Psoas muscle (tissue), 8 donors: ENCODE results near the gene FZD10. TPM values are rescaled to one million over a fixed set of nuclear protein-coding genes. Genes with fewer than 3 reads are reported as not detected.
A peak's percentile ranks its signal among the peaks of the same experiment; 100 is the strongest.

Source experiments
- ATAC-seq, 4 donors: fragments of 200-7000 bp; cut with Tn5 transposase; one replicate each; pipeline ENCODE4 v1.9.1; 2020; ENCODE audit warnings: moderate library complexity in 3 of 4, mild to moderate bottlenecking in 2 of 4
- DNase-seq, 2 donors: peaks; one replicate each; pipeline ENCODE4 v3.0.0-alpha.2; 2020
- H3K27ac ChIP-seq: fragments of 200-600 bp; one replicate; pipeline ENCODE4 v1.8.0; 2022
- H3K27me3 ChIP-seq, 3 donors: fragments of 200-600 bp in 1 of 3; one replicate each; pipeline versions ENCODE4 v1.6.1 to v1.8.0; 2013 to 2022; ENCODE audit warnings: low read length in 2 of 3, mild to moderate bottlenecking in 2 of 3, moderate library complexity in 1 of 3; ENCODE audit not compliant: insufficient read depth in 3 of 3
- H3K36me3 ChIP-seq, 2 donors: fragments of 200-600 bp in 1 of 2; one replicate each; pipeline versions ENCODE4 v1.6.1 to v1.8.0; 2013 to 2022; ENCODE audit warnings: low read depth in 1 of 2, mild to moderate bottlenecking in 1 of 2, moderate library complexity in 1 of 2; ENCODE audit not compliant: insufficient read depth in 1 of 2
- H3K4me1 ChIP-seq: fragments of 200-600 bp; one replicate; pipeline ENCODE4 v1.8.0; 2022
- H3K4me3 ChIP-seq: fragments of 200-600 bp; one replicate; pipeline ENCODE4 v1.8.0; 2022; ENCODE audit warnings: mild to moderate bottlenecking
- H3K9me3 ChIP-seq: fragments of 200-600 bp; one replicate; pipeline ENCODE4 v1.8.0; 2022
- WGBS, 3 donors: extraction: QIAGEN DNeasy Blood & Tissue Kit; methylation state at CpG; one replicate each; pipeline versions ENCODE4 v1.1.6 to v1.1.7; 2013; 5-methylcytosine and 5-hydroxymethylcytosine counted together
- intact Hi-C, 2 donors: fragments of 100-400 bp; cut with DNase I; formaldehyde crosslinking; loops; one replicate each; pipeline versions ENCODE4 v1.11.0 to v1.14.2; 2022
- polyA plus RNA-seq, 3 donors: library from polyadenylated mRNA; stranded (reverse); fragments of 200-250 nt; gene quantifications; one replicate each; pipeline ENCODE4 v1.2.3, GENCODE V29; 2013
- total RNA-seq, 4 donors: library from RNA; stranded (reverse); fragmentation: NEBNext Ultra II Directional in 2 of 4; extraction: Animal tissue kit (Norgen Biotek cat#: 25700) in 2 of 4; gene quantifications; one replicate each; pipeline versions ENCODE4 v1.2.1 to v1.2.4, GENCODE V29; 2021 to 2023
- TF ChIP-seq, protein P1 (sequence below): fragments of 200-600 bp; IDR thresholded peaks from one replicate; pipeline ENCODE4 v1.8.0; 2022; ENCODE audit warnings: antibody characterized with exemption
- donor health status: healthy with polysubstance abuse.
- donor health status: DM: no; HTN: no; CAD: no; lungs with moderate emphysema.
- donor health status: Bipolar disorder and iron deficiency.
- donor health status: healthy.
- donor health status: DM: yes; HTN: yes; CAD: no.
- donor health status: DM: no; HTN: no; CAD: no.
- donor health status: DM: no; HTN: no; CAD: no.
- donor health status: DM: yes; HTN: yes; CAD: no.

The FZD10 gene
- total and polyA plus RNA-seq, 7 donors: 0.17 to 0.68 (median 0.26) TPM

DNA sequence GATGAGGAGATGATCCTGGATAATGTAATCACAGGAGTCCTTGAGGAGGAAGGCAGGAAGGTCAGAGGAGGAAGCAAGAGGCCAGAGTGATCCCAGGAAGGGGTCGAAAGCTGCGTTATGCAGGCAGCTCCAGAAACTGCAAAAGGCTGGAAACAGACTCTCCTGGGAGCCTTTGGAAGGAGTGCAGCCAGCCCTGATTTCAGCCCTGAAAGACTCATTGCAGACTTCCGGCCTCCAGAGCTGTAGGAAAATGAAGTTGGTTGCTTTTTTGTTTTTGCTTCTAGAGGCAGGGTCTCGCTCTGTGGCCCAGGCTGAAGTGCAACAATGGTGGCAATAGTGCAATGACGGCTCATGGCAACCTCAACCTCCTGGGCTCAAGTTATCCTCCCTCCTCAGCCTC lies 44.6 kb upstream of the FZD10 start:
- no peak overlapping the region for H3K27ac ChIP-seq
- no peaks in the 10 kb centered on the region for H3K9me3 ChIP-seq
- TF ChIP-seq, protein P1, sequence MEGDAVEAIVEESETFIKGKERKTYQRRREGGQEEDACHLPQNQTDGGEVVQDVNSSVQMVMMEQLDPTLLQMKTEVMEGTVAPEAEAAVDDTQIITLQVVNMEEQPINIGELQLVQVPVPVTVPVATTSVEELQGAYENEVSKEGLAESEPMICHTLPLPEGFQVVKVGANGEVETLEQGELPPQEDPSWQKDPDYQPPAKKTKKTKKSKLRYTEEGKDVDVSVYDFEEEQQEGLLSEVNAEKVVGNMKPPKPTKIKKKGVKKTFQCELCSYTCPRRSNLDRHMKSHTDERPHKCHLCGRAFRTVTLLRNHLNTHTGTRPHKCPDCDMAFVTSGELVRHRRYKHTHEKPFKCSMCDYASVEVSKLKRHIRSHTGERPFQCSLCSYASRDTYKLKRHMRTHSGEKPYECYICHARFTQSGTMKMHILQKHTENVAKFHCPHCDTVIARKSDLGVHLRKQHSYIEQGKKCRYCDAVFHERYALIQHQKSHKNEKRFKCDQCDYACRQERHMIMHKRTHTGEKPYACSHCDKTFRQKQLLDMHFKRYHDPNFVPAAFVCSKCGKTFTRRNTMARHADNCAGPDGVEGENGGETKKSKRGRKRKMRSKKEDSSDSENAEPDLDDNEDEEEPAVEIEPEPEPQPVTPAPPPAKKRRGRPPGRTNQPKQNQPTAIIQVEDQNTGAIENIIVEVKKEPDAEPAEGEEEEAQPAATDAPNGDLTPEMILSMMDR: no peak
- intact Hi-C loops: no loop called here
- WGBS, 3 donors: 53 to 61% (median 55%) methylated on average over 5 of the region's 5 CpGs
- peak in 1 of 4 donors; percentile 37 for ATAC-seq
- no peak for DNase-seq
- H3K27me3 ChIP-seq: peaks cover 0 to 20% (median 9%) of the 10 kb centered on the region in 3 donors
- H3K36me3 ChIP-seq: no peaks in the 10 kb centered on the region
- no peaks in the 10 kb centered on the region for H3K4me1 ChIP-seq
- no peak overlapping the region for H3K4me3 ChIP-seq

GRCh38 chr12:130118181-130118580 lies 44.1 kb upstream of the FZD10 start:
- Histone ChIP-seq H3K36me3 (no peaks in the 10 kb centered on the region), H3K9me3 (no peaks in the 10 kb centered on the region), H3K4me3 (no peak overlapping the region), H3K27me3 (peaks cover 0 to 20% (median 7%) of the 10 kb centered on the region in 3 donors), H3K27ac (no peak overlapping the region), H3K4me1 (no peaks in the 10 kb centered on the region)
- no peak for ATAC-seq
- intact Hi-C loops: no loop called here
- WGBS, 3 donors: 44 to 77% (median 49%) methylated on average over 6 of the region's 6 CpGs
- DNase-seq: no peak
- TF ChIP-seq, protein P1: no peak

DNA sequence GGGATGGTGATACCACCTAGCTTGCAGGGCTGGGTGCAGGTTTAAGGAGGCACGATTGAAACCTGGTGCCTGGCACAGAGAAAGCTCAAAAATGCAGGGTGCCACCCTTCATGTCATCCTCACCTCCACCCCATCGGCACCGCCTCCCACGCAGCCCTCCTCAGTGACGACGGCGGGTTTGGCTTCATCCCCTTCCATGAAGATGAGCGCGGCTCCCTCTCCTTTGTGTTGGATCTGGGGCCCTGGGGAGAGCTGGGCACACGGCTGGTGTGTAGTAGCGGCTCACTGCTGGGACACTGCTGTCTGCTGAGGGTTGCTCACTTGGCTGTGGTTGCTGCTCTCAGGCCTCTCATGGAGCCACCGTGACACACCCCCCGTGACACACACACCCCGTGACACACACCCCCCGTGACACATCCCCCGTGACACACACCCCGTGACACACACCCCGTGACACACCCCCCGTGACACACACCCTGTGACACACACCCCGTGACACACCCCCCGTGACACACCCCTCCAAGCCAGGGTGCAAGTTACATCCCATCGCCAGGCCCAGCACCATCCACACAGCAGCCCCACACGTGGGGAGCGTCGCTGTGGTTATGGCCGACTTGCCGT lies 42.9 kb upstream of the FZD10 start:
- Histone ChIP-seq H3K4me3 (no peak overlapping the region), H3K4me1 (no peaks in the 10 kb centered on the region), H3K36me3 (no peaks in the 10 kb centered on the region), H3K27ac (no peak overlapping the region), H3K9me3 (no peaks in the 10 kb centered on the region), H3K27me3 (peaks cover 0 to 15% (median 6%) of the 10 kb centered on the region in 3 donors)
- intact Hi-C loops: no loop called here
- 35 to 59% (median 40%) methylated on average over 22 to 27 of the region's 27 CpGs for WGBS, 3 donors
- peak in 1 of 4 donors; percentile 34 for ATAC-seq
- TF ChIP-seq, protein P1: no peak
- no peak for DNase-seq

DNA sequence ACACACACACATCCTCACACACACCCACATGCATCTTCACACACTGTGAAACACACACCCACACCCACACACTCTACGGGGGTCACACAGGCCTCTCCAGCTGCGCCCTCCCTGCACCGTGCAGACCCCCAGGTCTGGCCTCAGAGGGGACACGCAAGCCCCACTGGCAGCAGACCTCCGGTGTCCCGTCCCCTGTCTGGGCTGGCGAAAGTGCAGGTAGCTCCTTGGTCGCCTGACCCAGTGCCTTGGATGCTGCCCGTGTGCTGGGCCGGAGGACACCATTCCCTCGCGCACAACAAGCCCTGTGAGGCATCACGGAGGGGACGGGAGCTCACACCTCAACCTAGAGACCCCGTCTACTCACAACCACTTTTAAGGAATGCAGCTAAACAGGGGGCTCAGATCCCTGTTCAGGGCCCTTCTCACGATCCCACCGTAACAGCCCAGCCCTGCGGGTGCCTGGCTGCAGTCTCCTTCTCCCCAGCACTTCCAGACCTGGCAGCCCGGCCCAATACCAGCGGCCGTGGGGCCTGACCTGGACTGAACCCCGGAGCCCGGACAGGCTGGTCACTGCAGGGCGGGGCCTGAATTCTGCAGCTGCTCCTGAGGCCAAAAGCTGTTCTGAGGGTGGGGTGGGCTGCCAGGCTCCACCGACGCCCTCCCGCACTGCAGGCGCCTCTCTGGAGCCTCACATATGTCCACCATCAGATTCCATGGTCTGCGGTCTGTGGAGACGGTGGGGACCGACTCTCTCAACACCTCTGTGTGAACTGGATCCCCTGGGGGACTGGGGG lies 42.1 kb upstream of the FZD10 start:
- peak in 1 of 2 donors; percentile 62 for DNase-seq
- ATAC-seq: peak in 3 of 4 donors; percentile 34 to 49 (median 35)
- no peaks in the 10 kb centered on the region for H3K9me3 ChIP-seq
- H3K36me3 ChIP-seq: no peaks in the 10 kb centered on the region
- H3K4me3 ChIP-seq: no peak overlapping the region
- intact Hi-C loops: no loop called here
- H3K27me3 ChIP-seq: peaks cover 0 to 15% (median 6%) of the 10 kb centered on the region in 3 donors
- WGBS, 3 donors: 27 to 38% (median 32%) methylated on average over 31 of the region's 31 CpGs
- peak overlapping the region; percentile 9 for H3K27ac ChIP-seq
- H3K4me1 ChIP-seq: no peaks in the 10 kb centered on the region
- TF ChIP-seq, protein P1: no peak
